HG03571 (cell line): Measurements from ENCODE around the gene NCOA7.
"Not testable (repeated sequence)": the region's sequence is repeated elsewhere in the genome, so short reads cannot be mapped to it uniquely, and the experiment has no call there.

Experiments used
- ATAC-seq: cut with Tn5 transposase; IDR thresholded peaks from one replicate; pipeline ENCODE4 v1.9.1; 2021; ENCODE audit not compliant: unreplicated experiment

NCOA7 gene

GRCh38 chr6:125963817-125964216 lies 173.1 kb downstream of the NCOA7 start:
- no peak for ATAC-seq

- ATAC-seq = no peak
These were observed 175.8 kb downstream of the NCOA7 start for GRCh38 chr6:125966569-125966968.

GRCh38 chr6:125968493-125968892 lies 177.7 kb downstream of the NCOA7 start:
- ATAC-seq = no peak

- ATAC-seq = no peak
These were observed 180.0 kb downstream of the NCOA7 start for GRCh38 chr6:125970760-125971159.

- ATAC-seq = not testable (repeated sequence)
These were observed 181.7 kb downstream of the NCOA7 start for GRCh38 chr6:125972478-125972877.

GRCh38 chr6:125974214-125974866 lies 183.6 kb downstream of the NCOA7 start:
- peak; percentile 75 for ATAC-seq

- ATAC-seq = no peak
These were observed 188.3 kb downstream of the NCOA7 start for GRCh38 chr6:125979101-125979500.
